Measurements from ENCODE around the gene ACD.

- TF ChIP-seq POLR2A (IDR thresholded peaks at IDR 0.05) (no peak), CTCF (IDR thresholded peaks at IDR 0.05) (no peak)
Measured at GRCh38 chr16:67663877-67664222, 3.8 kb upstream of the ACD start.
